SU-DHL-6 (cell line): ENCODE results near the gene SPATA32.

ENCODE experiments used
- H2AFZ ChIP-seq: fragments of 200-600 bp; sonication (generic); 2 replicates; pipeline ENCODE4 v1.6.1; 2014; ENCODE audit warnings: low read depth, mild to moderate bottlenecking, moderate library complexity, mixed read lengths, antibody characterized with exemption, low read length; ENCODE audit not compliant: severe bottlenecking
- H3F3A ChIP-seq: fragments of 200-600 bp; shearing (Covaris generic); 2 replicates; pipeline ENCODE4 v1.6.0; 2016; ENCODE audit warnings: antibody characterized with exemption, mild to moderate bottlenecking; ENCODE audit not compliant: insufficient read depth
- H3K27ac ChIP-seq: fragments of 200-600 bp; sonication (generic); 2 replicates; pipeline ENCODE4 v1.5.1; 2016; ENCODE audit warnings: low read depth, mild to moderate bottlenecking, low read length, moderate library complexity, mixed read lengths
- H3K27me3 ChIP-seq: fragments of 200-600 bp; sonication (generic), shearing (Covaris generic); 2 replicates; pipeline ENCODE4 v1.6.0; 2014; ENCODE audit warnings: mild to moderate bottlenecking, low read length
- H3K36me3 ChIP-seq: fragments of 200-600 bp; sonication (generic); 2 replicates; pipeline ENCODE4 v1.6.1; 2014; ENCODE audit warnings: mild to moderate bottlenecking, low read length, mixed read lengths
- H3K4me2 ChIP-seq: fragments of 300-600, 200-600 bp; shearing (Covaris generic), sonication (generic); 2 replicates; pipeline ENCODE4 v1.6.0; 2014; ENCODE audit warnings: low read length, low read depth, mild to moderate bottlenecking; ENCODE audit not compliant: poor library complexity, severe bottlenecking
- H3K4me3 ChIP-seq: fragments of 200-600 bp; sonication (generic); 2 replicates; pipeline ENCODE4 v1.5.1; 2014; ENCODE audit warnings: antibody characterized with exemption, low read length, mild to moderate bottlenecking, mixed read lengths; ENCODE audit not compliant: insufficient read depth, poor library complexity, severe bottlenecking
- H3K79me2 ChIP-seq: fragments of 200-600 bp; sonication (generic); 2 replicates; pipeline ENCODE4 v1.6.1; 2014; ENCODE audit warnings: mild to moderate bottlenecking, low read length, moderate library complexity; ENCODE audit not compliant: insufficient read depth
- H3K9ac ChIP-seq: fragments of 200-600 bp; sonication (generic); 2 replicates; pipeline ENCODE4 v1.7.0; 2014; ENCODE audit warnings: mild to moderate bottlenecking, low read length
- H3K9me2 ChIP-seq: fragments of 200-600 bp; sonication (generic); replicated peaks from 2 replicates; pipeline ENCODE4 v1.6.1; 2014; ENCODE audit warnings: low read length; ENCODE audit not compliant: insufficient read depth
- H3K9me3 ChIP-seq: fragments of 200-600 bp; sonication (generic); 2 replicates; pipeline ENCODE4 v1.6.1; 2014; ENCODE audit warnings: low read length, mixed read lengths; ENCODE audit not compliant: insufficient read depth
- H4K20me1 ChIP-seq: fragments of 200-600 bp; sonication (generic); 2 replicates; pipeline ENCODE4 v1.6.1; 2014; ENCODE audit warnings: low read depth, mild to moderate bottlenecking, antibody characterized with exemption, low read length, moderate library complexity, mixed read lengths
- CTCF ChIP-seq: fragments of 200-600 bp; sonication (generic); IDR thresholded peaks from one replicate; pipeline ENCODE4 v1.5.1; 2017; ENCODE audit warnings: antibody characterized with exemption, mild to moderate bottlenecking, low read length, moderate library complexity; ENCODE audit not compliant: insufficient read depth, poor library complexity, severe bottlenecking
- EZH2phosphoT487 ChIP-seq: fragments of 200-600 bp; sonication (generic), shearing (Covaris generic); conservative IDR thresholded peaks from 2 replicates; pipeline ENCODE4 v1.6.1; 2018; ENCODE audit warnings: mild to moderate bottlenecking, antibody characterized with exemption, low read length, moderate library complexity, mixed read lengths

The SPATA32 gene

GRCh38 chr17:45227926-45228762 lies 33.8 kb downstream of the SPATA32 start:
- Histone ChIP-seq H3K79me2 (peaks cover 64% of the 10 kb centered on the region), H3K27ac (peak overlapping the region; percentile 99), H3K27me3 (no peaks in the 10 kb centered on the region), H3K9ac (peak overlapping the region; percentile 98), H2AFZ (no peak overlapping the region), H3K9me3 (no peaks in the 10 kb centered on the region), H3K9me2 (no peaks in the 10 kb centered on the region), H3K4me2 (peak overlapping the region; percentile 92), H4K20me1 (no peaks in the 10 kb centered on the region), H3K36me3 (no peaks in the 10 kb centered on the region), H3K4me3 (peak overlapping the region; percentile 48), H3F3A (peaks cover 67% of the 10 kb centered on the region)
- TF ChIP-seq EZH2phosphoT487, result no peak
- no peak for TF ChIP-seq CTCF

GRCh38 chr17:45227101-45227925 lies 34.6 kb downstream of the SPATA32 start:
- H3K4me2 ChIP-seq, result peak overlapping the region; percentile 92
- no peaks in the 10 kb centered on the region for H3K9me2 ChIP-seq
- no peaks in the 10 kb centered on the region for H3K27me3 ChIP-seq
- H3K36me3 ChIP-seq, result no peaks in the 10 kb centered on the region
- H3K9ac ChIP-seq, result peak overlapping the region; percentile 98
- peak overlapping the region; percentile 48 for H3K4me3 ChIP-seq
- TF ChIP-seq EZH2phosphoT487 (no peak), CTCF (no peak)
- no peak overlapping the region for H2AFZ ChIP-seq
- H3F3A ChIP-seq, result peaks cover 70% of the 10 kb centered on the region
- H3K9me3 ChIP-seq, result no peaks in the 10 kb centered on the region
- peaks cover 71% of the 10 kb centered on the region for H3K79me2 ChIP-seq
- no peaks in the 10 kb centered on the region for H4K20me1 ChIP-seq
- H3K27ac ChIP-seq, result peak overlapping the region; percentile 99

GRCh38 chr17:45226576-45226975 lies 35.3 kb downstream of the SPATA32 start:
- H4K20me1 ChIP-seq, result no peaks in the 10 kb centered on the region
- H3K27me3 ChIP-seq, result no peaks in the 10 kb centered on the region
- H3K27ac ChIP-seq, result peak overlapping the region; percentile 99
- TF ChIP-seq EZH2phosphoT487 (no peak), CTCF (no peak)
- H3K9ac ChIP-seq, result peak overlapping the region; percentile 98
- peak overlapping the region; percentile 92 for H3K4me2 ChIP-seq
- no peak overlapping the region for H2AFZ ChIP-seq
- H3K9me3 ChIP-seq, result no peaks in the 10 kb centered on the region
- peaks cover 65% of the 10 kb centered on the region for H3K79me2 ChIP-seq
- H3K36me3 ChIP-seq, result no peaks in the 10 kb centered on the region
- H3K9me2 ChIP-seq, result no peaks in the 10 kb centered on the region
- H3F3A ChIP-seq, result peaks cover 70% of the 10 kb centered on the region
- peak overlapping the region; percentile 48 for H3K4me3 ChIP-seq
